RWPE1 (cell line): Measurements from ENCODE around the gene YTHDC1.

Experiments
- CTCF ChIA-PET: fragments of 350-600 bp; sonication (Branson Sonifier 250); formaldehyde crosslinking; extraction: SDS; loops from one replicate; lab custom pipeline; 2021; lab: Yijun Ruan, JAX
- POLR2A ChIA-PET: fragments of 400-600 bp; formaldehyde crosslinking; extraction: SDS; loops from one replicate; lab custom pipeline; 2020; ENCODE audit warnings: antibody characterized with exemption; ENCODE audit not compliant: low non-redundant PET; lab: Yijun Ruan, JAX
- DNase-seq: peaks from one replicate; pipeline ENCODE4 v3.0.0; 2012; ENCODE audit warnings: low spot score
- H3K27ac ChIP-seq: fragments of 450-650 bp; 2 replicates; pipeline ENCODE4 v1.5.1; 2017
- TF ChIP-seq, protein P1 (sequence below): fragments of 450-650 bp; conservative IDR thresholded peaks from 2 replicates; pipeline ENCODE4 v1.5.1; 2017; ENCODE audit warnings: low read depth, mild to moderate bottlenecking

Gene YTHDC1

DNA sequence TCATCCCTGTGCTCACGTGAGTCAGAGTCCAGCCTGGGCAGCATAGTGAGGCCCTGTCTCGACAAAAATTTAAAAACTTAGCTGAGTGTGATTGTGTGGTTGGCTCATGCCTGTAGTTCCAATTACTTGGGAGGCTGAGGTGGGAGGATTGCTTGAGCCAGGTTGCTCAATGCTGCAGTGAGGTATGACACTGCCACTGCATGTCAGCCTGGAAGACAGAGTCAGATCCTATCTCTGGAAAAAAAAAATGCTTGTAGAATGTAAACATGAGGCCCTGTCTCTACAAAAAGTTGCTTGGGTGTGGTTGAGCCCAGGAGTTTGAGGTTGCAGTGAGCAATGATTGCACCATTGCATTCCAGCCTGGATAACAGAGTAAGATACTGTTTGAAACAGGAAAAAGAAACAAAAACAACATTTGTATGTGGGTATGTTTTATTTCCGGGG, 11.3 kb upstream of the YTHDC1 start:
- CTCF ChIA-PET, result interaction anchor here (0.7 to 1.2 kb wide), 2 partner anchors 15 to 16 kb away, joined by 3 to 5 read pairs; no protein-coding TSS in a partner anchor
- peak; percentile 49 for DNase-seq
- POLR2A ChIA-PET, result interaction anchor here (0.6 kb wide), 1 partner anchor 53 kb away, joined by 3 read pairs; no protein-coding TSS in a partner anchor
- peak overlapping the region; percentile 80 for H3K27ac ChIP-seq
- TF ChIP-seq, protein P1, sequence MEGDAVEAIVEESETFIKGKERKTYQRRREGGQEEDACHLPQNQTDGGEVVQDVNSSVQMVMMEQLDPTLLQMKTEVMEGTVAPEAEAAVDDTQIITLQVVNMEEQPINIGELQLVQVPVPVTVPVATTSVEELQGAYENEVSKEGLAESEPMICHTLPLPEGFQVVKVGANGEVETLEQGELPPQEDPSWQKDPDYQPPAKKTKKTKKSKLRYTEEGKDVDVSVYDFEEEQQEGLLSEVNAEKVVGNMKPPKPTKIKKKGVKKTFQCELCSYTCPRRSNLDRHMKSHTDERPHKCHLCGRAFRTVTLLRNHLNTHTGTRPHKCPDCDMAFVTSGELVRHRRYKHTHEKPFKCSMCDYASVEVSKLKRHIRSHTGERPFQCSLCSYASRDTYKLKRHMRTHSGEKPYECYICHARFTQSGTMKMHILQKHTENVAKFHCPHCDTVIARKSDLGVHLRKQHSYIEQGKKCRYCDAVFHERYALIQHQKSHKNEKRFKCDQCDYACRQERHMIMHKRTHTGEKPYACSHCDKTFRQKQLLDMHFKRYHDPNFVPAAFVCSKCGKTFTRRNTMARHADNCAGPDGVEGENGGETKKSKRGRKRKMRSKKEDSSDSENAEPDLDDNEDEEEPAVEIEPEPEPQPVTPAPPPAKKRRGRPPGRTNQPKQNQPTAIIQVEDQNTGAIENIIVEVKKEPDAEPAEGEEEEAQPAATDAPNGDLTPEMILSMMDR, result no peak

DNA sequence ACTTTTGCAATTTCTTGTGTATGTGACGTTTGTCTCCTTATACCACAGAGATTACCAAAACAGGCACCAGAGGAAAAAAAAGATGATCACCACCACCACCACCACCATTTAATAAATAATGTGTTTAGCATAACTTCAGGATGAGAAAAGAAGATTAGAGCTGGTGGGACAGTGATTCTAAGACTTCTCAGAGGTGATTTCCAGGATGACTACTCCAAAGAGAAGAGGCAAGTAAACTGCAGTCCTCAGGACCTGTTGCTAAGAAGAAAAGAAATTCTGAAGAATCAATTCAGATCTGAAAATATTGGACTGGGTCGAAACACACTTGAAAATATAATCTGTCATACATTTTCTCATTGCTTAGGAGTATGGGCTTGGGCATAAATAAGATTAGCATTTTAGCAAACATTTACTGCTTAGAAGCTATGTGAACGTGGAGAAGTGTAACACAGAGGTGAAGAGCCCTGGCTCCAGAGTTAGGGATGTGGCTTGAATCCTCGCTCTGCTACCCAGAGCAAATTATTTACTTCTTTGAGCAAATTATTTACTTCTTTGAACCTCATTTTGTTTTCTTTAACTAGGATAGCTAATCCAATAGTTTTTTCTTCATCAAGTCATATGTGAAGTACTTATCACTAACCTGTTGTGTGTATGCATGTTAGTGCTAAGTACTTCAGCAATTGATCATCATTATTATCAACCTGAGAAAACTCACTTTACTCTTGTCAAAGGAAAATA, 10.5 kb upstream of the YTHDC1 start:
- DNase-seq, result no peak
- H3K27ac ChIP-seq, result peak overlapping the region; percentile 80
- POLR2A ChIA-PET, result no interaction called here
- CTCF ChIA-PET, result interaction anchor here (0.6 to 1.2 kb wide), 3 partner anchors 15 to 810 kb away, joined by 3 to 5 read pairs (median 3); no protein-coding TSS in a partner anchor
- TF ChIP-seq, protein P1, result no peak

DNA sequence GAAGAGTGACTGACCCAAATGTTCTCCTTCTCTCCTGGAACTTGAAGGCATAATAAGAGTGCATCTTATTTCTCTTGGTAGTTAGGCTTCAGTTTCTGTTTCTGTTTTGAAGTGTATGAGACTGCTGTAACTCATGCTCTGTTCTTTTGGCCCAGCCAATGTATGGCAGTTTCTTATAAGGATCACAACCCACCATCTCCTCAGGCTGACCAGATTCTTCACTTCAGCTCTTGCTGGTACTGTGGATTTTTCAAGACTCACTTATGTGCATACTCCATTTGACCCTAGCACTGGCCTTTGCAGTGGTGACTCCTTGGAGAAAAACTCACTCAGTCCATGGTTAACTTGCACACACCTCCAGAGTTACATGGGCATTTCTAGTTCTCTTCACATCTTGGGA, 9.6 kb upstream of the YTHDC1 start:
- no peak for DNase-seq
- no peak overlapping the region for H3K27ac ChIP-seq
- ChIA-PET POLR2A (no interaction called here), CTCF (no interaction called here)
- TF ChIP-seq, protein P1, result no peak

DNA sequence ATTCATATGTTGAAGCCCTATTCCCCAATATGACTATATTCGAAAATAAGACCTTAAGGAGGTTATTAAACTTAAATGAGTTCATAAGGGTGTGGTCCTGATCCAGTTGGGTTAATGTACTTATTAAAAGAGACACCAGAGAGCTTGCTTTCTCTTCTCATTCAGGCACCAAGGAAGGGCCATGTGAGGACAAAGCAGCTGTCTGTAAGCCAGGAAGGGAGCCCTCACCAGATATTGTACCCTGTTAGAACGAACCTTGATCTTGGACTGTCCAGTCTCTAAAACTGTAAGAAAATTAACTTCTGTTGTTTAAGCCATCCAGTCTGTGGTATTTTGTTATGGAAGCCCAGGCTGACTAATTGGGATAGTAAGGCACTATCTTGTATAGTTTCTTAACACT, 9.1 kb upstream of the YTHDC1 start:
- no peak for DNase-seq
- ChIA-PET POLR2A (no interaction called here), CTCF (no interaction called here)
- TF ChIP-seq, protein P1, result no peak
- no peak overlapping the region for H3K27ac ChIP-seq

DNA sequence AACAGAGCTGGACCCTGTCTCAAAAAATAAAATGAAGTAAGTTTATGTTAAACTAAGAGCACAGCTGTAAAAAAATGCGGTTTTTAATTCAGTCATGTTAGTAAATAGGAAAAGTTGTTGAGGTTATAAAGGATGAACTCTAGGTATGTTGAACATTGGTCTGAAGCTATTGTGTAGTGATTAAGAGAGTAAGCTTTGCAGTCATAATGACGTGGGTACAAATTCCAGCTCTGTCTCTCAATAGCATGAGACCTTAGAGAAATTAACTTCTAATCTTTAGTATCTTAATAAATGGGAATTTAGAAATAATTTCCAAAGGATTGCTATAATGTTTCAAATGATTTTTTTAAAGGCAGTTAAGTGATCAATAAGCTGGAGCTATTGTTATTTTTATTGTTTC, 2.9 kb upstream of the YTHDC1 start:
- TF ChIP-seq, protein P1, result no peak
- H3K27ac ChIP-seq, result no peak overlapping the region
- ChIA-PET CTCF (no interaction called here), POLR2A (no interaction called here)
- no peak for DNase-seq

DNA sequence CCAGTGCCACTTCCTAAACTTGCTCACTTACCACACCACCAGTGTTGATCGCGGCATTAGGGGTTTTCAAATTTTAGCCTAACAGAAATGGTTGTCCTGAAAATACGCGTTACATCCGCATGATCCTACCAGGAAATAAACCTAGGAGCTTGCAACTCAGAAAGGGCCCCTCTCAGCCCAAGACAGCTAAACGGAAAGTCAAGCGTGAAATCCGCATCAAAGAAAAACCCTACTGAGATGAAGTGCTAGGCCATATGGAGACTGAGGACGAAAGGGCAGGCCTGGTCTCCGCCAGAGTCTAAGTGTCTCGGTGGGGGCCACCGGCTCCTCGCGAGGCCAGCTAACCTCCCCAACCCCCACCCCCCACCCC, 626 bp downstream of the YTHDC1 start:
- CTCF ChIA-PET, result interaction anchor here (0.6 kb wide), 1 partner anchor 9 kb away, joined by 3 read pairs; no protein-coding TSS in a partner anchor
- peak; percentile 21 for DNase-seq
- POLR2A ChIA-PET, result no interaction called here
- TF ChIP-seq, protein P1, result no peak
- H3K27ac ChIP-seq, result peak overlapping the region; percentile 92
